SK-N-MC (cell line): ENCODE measurements around the gene TMIE.

Source experiments
- EZH2 ChIP-seq: fragments of 200-600 bp; sonication (generic); IDR thresholded peaks from one replicate; pipeline ENCODE4 v1.6.1; 2017; ENCODE audit warnings: antibody characterized with exemption
- POLR2AphosphoS5 ChIP-seq: IDR thresholded peaks from 2 replicates; pipeline ENCODE4 v1.6.1; 2012; ENCODE audit warnings: mild to moderate bottlenecking, low read depth, low read length, borderline replicate concordance

DNA sequence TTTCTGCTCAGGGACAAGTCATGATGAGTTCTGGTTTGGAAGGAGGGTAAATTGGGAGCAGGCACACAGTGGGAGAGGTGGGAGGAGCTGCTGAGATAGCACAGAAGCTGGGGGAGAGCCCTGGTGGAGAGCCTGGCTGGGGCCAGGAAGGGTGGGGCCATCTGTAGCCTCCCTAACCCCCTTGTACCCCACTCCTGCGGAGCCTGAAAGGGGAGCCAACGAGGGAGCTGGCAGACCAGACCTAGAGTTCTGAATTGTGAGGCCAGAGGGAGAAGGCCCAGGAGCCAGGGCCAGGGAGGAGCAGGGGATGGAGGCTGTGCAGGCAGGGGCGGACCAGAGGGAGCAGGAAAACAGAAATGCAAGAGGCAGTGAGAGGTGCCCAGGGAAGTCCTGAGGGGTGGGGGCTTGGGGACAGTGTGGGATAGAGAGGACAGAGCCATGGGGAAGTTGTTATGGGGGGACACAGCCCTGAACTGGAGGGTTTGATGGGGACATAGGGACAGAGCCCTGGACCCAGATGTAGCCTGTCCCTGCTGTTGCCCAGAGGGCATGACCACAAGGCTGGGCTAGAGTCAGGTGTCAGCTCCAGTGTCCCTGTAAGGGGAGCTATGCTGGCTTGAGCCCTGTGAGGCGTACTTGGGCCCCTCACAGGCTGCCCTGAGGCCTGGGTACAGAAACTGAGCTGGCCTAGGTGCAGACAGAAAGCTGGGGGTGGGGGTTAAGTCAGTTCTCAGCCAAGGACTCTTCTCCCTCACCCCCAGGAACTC, 1.2 kb downstream of the TMIE start:
- TF ChIP-seq POLR2AphosphoS5 (no peak), EZH2 (no peak)
